B cell (primary cell): Measurements from ENCODE around the gene CYP4F11. TPM values are rescaled to one million over a fixed set of nuclear protein-coding genes. Genes with fewer than 3 reads are reported as not detected.

Source experiments
- ATAC-seq: fragments of 200-7000 bp; cut with Tn5 transposase; one replicate; pipeline ENCODE4 v1.10.0; 2021; ENCODE audit warnings: low read depth, mild to moderate bottlenecking, moderate number of reproducible peaks, moderate library complexity
- CTCF ChIA-PET: fragments of 350-600 bp; sonication (Branson Sonifier 250); formaldehyde crosslinking; loops from one replicate; lab custom pipeline; 2021; ENCODE audit warnings: antibody characterized with exemption, inconsistent platforms; lab: Charles Lee
- POLR2A ChIA-PET: fragments of 350-600 bp; sonication (Branson Sonifier 250); formaldehyde crosslinking; loops from one replicate; lab custom pipeline; 2021; ENCODE audit warnings: antibody characterized with exemption; lab: Charles Lee
- DNase-seq: peaks from one replicate; pipeline ENCODE4 v3.0.0; 2013
- H2AFZ ChIP-seq: 2 replicates; pipeline ENCODE4 v1.6.1; 2012; ENCODE audit warnings: mild to moderate bottlenecking, low read depth, low read length; ENCODE audit not compliant: insufficient read depth, poor library complexity, severe bottlenecking
- H3K27ac ChIP-seq, 2 donors: 1 replicate in 1 of 2; 2 replicates in 1 of 2; pipeline ENCODE4 v1.5.1; 2012 to 2013; ENCODE audit warnings: low read length in 2 of 2, mild to moderate bottlenecking in 2 of 2, moderate library complexity in 1 of 2
- H3K27me3 ChIP-seq, 4 experiments: fragments of 200-600 bp in 1 of 4; sonication (generic) in 1 of 4; replicated peaks in 1 of 4; 1 replicate in 2 of 4; 2 replicates in 2 of 4; pipeline versions ENCODE4 v1.6.1 to v1.7.0; 2013 to 2016; ENCODE audit warnings: low read length in 3 of 4, mild to moderate bottlenecking in 2 of 4, mixed read lengths in 1 of 4, moderate library complexity in 1 of 4; ENCODE audit not compliant: insufficient read depth in 4 of 4, control insufficient read depth in 3 of 4; ENCODE audit errors: control extremely low read depth in 1 of 4
- H3K36me3 ChIP-seq, 2 experiments: replicated peaks in 1 of 2; 1 replicate in 1 of 2; 2 replicates in 1 of 2; pipeline versions ENCODE4 v1.6.1 to v1.7.1; 2013; ENCODE audit warnings: low read length in 1 of 2; ENCODE audit not compliant: insufficient read depth in 2 of 2, control insufficient read depth in 1 of 2; ENCODE audit errors: control extremely low read depth in 1 of 2, extremely low read depth in 1 of 2
- H3K4me1 ChIP-seq, 2 donors: fragments of 200-600 bp in 1 of 2; sonication (generic) in 1 of 2; 1 replicate in 1 of 2; 2 replicates in 1 of 2; pipeline versions ENCODE4 v1.5.1 to v1.6.1; 2013 to 2017; ENCODE audit warnings: low read length in 2 of 2; ENCODE audit not compliant: control insufficient read depth in 2 of 2, insufficient read depth in 2 of 2
- H3K4me2 ChIP-seq: replicated peaks from 2 replicates; pipeline ENCODE3; 2012; ENCODE audit warnings: mild to moderate bottlenecking, low read depth, low read length; ENCODE audit not compliant: poor library complexity, severe bottlenecking
- H3K4me3 ChIP-seq, 5 experiments: fragments of 200-600 bp in 1 of 5; sonication (generic) in 1 of 5; 1 replicate in 3 of 5; 2 replicates in 2 of 5; pipeline versions ENCODE4 v1.5.1 to v1.7.0; 2011 to 2016; ENCODE audit warnings: low read length in 4 of 5, mild to moderate bottlenecking in 4 of 5, low read depth in 2 of 5, control low read depth in 1 of 5, moderate library complexity in 1 of 5; ENCODE audit not compliant: insufficient read depth in 1 of 5; ENCODE audit errors: control extremely low read depth in 1 of 5, extremely low read depth in 1 of 5
- H3K79me2 ChIP-seq: fragments of 200-600 bp; sonication (generic); one replicate; pipeline ENCODE4 v1.6.0; 2016; ENCODE audit warnings: low read length; ENCODE audit not compliant: control insufficient read depth, insufficient read depth
- H3K9ac ChIP-seq: fragments of 200-600 bp; sonication (generic); 2 replicates; pipeline ENCODE4 v1.6.1; 2017; ENCODE audit warnings: mild to moderate bottlenecking, low read length, moderate library complexity
- H3K9me3 ChIP-seq, 3 donors: one replicate each; pipeline versions ENCODE4 v1.6.1 to v1.7.1; 2013; ENCODE audit warnings: low read length in 2 of 3; ENCODE audit not compliant: control insufficient read depth in 2 of 3, insufficient read depth in 1 of 3; ENCODE audit errors: control extremely low read depth in 1 of 3
- H4K20me1 ChIP-seq: 2 replicates; pipeline ENCODE4 v1.6.0; 2012; ENCODE audit warnings: mild to moderate bottlenecking, low read length; ENCODE audit not compliant: insufficient read depth, control insufficient read depth, poor library complexity, severe bottlenecking
- H3K27ac Mint-ChIP-seq: one replicate; pipeline ENCODE4 v1.8.0; 2021; ENCODE audit warnings: mixed read lengths
- H3K27me3 Mint-ChIP-seq: one replicate; pipeline ENCODE4 v1.8.0; 2021; ENCODE audit warnings: mixed read lengths
- H3K4me1 Mint-ChIP-seq: one replicate; pipeline ENCODE4 v1.8.0; 2021; ENCODE audit warnings: mixed read lengths
- H3K4me3 Mint-ChIP-seq: one replicate; pipeline ENCODE4 v1.8.0; 2021; ENCODE audit warnings: mixed read lengths
- H3K9me3 Mint-ChIP-seq: one replicate; pipeline ENCODE4 v1.8.0; 2022; ENCODE audit warnings: mixed read lengths; ENCODE audit not compliant: insufficient read depth
- CTCF ChIP-seq: fragments of 200-600 bp; IDR thresholded peaks from one replicate; pipeline ENCODE4 v1.8.0; 2022; ENCODE audit warnings: antibody characterized with exemption, mild to moderate bottlenecking
- EZH2 ChIP-seq: IDR thresholded peaks from 2 replicates; pipeline ENCODE4 v1.6.1; 2012; ENCODE audit warnings: borderline replicate concordance, low read depth, mild to moderate bottlenecking, moderate library complexity, low read length; ENCODE audit not compliant: insufficient read depth, poor library complexity, severe bottlenecking
- WGBS: methylation state at CpG from one replicate; pipeline ENCODE4 v1.1.5; 2013; ENCODE audit warnings: missing lambda C conversion rate; ENCODE audit not compliant: insufficient coverage; 5-methylcytosine and 5-hydroxymethylcytosine counted together
- intact Hi-C: fragments of 100-400 bp; cut with micrococcal nuclease; formaldehyde crosslinking; loops from one replicate; pipeline ENCODE4 v1.10.0; 2022
- polyA plus RNA-seq: library from polyadenylated mRNA; depleted of rRNA; stranded (reverse); fragments of >200 nt; gene quantifications from 2 replicates; pipeline ENCODE4 v1.2.3, GENCODE V29; 2012
- total RNA-seq, 2 donors: library from RNA; stranded (reverse); fragments of 120-200 nt in 1 of 2; gene quantifications; 1 replicate in 1 of 2; 2 replicates in 1 of 2; pipeline versions ENCODE4 v1.2.3 to v1.2.4, GENCODE V29; 2013 to 2022

The CYP4F11 gene
- total and polyA plus RNA-seq, 2 donors (not counting 1 experiment from before 2014, with no cell fraction given) = not detected

DNA sequence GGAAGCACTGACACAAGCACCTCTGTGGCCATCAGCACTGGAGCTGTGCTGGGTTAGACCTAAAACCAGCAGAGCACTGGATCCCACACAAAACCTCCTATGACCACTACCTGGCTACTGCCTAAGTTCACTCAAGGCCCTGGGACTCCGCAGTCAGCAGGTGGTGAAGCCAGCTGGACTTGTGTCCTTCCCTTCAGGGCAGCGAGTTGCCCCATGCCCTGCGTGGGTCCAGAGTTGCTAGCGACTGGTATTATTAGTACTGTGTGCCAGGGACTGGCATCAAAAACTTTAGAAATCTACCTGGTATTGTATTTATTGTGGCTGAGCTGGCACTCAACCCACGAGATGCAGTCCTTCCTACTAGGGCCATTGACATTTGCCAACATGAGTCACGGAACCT is 20.5 kb upstream of the CYP4F11 start:
- Histone ChIP-seq H3K27me3 (peaks cover 0 to 28% (median 24%) of the 10 kb centered on the region in 4 experiments), H4K20me1 (no peaks in the 10 kb centered on the region), H3K79me2 (no peaks in the 10 kb centered on the region), H3K4me1 (no peaks in the 10 kb centered on the region), H3K9me3 (no peaks in the 10 kb centered on the region), H2AFZ (no peak overlapping the region), H3K9ac (no peak overlapping the region), H3K27ac (no peak overlapping the region), H3K4me3 (no peak overlapping the region), H3K36me3 (no peaks in the 10 kb centered on the region), H3K4me2 (no peak overlapping the region)
- WGBS = 91% methylated on average over 4 of the region's 6 CpGs
- Mint-ChIP-seq H3K9me3 (peaks cover 2% of the 10 kb centered on the region), H3K27me3 (peaks cover 70% of the 10 kb centered on the region), H3K4me1 (no peaks in the 10 kb centered on the region), H3K27ac (no peak overlapping the region), H3K4me3 (no peak overlapping the region)
- ATAC-seq = no peak
- POLR2A ChIA-PET = no interaction called here
- no peak for DNase-seq
- CTCF ChIA-PET = no interaction called here
- no peak for TF ChIP-seq CTCF
- TF ChIP-seq EZH2 = no peak
- intact Hi-C loops = no loop called here

- Mint-ChIP-seq H3K9me3 (peaks cover 13% of the 10 kb centered on the region), H3K27me3 (peaks cover 49% of the 10 kb centered on the region), H3K4me3 (no peak within 1 kb of the TSS), H3K4me1 (no peaks in the 10 kb centered on the region), H3K27ac (no peak within 1 kb of the TSS)
- H3K4me2 ChIP-seq = no peak within 1 kb of the TSS
- H3K9me3 ChIP-seq = peaks cover 0 to 15% (median 9%) of the 10 kb centered on the region in 3 donors
- TF ChIP-seq CTCF (no peak), EZH2 (no peak)
- peaks cover 0 to 12% (median 4%) of the 10 kb centered on the region in 4 experiments for H3K27me3 ChIP-seq
- no peaks in the 10 kb centered on the region for H4K20me1 ChIP-seq
- DNase-seq = no peak
- ChIA-PET POLR2A (no interaction called here), CTCF (no interaction called here)
- H3K27ac ChIP-seq = no peak within 1 kb of the TSS
- no peak within 1 kb of the TSS for H3K9ac ChIP-seq
- no peak within 1 kb of the TSS for H3K4me3 ChIP-seq
- no peaks in the 10 kb centered on the region for H3K36me3 ChIP-seq
- H3K4me1 ChIP-seq = no peaks in the 10 kb centered on the region
- H3K79me2 ChIP-seq = no peaks in the 10 kb centered on the region
- H2AFZ ChIP-seq = no peak within 1 kb of the TSS
- no peak for ATAC-seq
- intact Hi-C loops = no loop called here
Measured at GRCh38 chr19:15948223-15949058, 14.1 kb upstream of the CYP4F11 start, which contains the start of gene OR10H4. Gene OR10H4 (plus strand): TSS chr19:15949008. CDS start chr19:15949008, 0 bp downstream.
